Measurements from ENCODE around the gene UBR2. TPM values are rescaled to one million over a fixed set of nuclear protein-coding genes. Genes with fewer than 3 reads are reported as not detected.

Gene UBR2
- total RNA-seq, 1 experiment from 2014 or later = 17.5 TPM

GRCh38 chr6:42735976-42736375, 172.1 kb downstream of the UBR2 start:
- ChIA-PET POLR2A (ENCODE audit: low non-redundant PET) (no interaction called here), CTCF (interaction anchor here (1.0 kb wide), 1 partner anchor 10 kb away, joined by 3 read pairs; no protein-coding TSS in a partner anchor)

DNA sequence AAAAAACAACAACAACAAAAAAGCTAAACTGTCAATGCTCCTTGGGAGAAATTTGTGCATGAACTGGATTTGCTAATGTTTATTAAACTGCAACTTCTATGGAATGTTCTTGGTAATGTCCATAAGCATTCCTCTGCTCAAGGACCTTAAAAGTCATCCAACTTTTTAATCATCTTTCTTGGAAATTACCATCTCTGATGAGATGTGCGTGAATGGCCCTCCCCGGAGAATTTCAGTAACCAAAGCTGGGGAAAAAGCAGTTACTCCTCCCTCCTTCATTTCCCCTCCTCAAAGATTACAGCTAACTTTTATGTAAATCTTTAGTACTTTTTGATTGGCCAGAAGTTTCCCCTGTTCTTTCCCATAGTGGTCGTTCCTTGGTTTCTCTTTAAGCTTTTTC, 176.9 kb downstream of the UBR2 start:
- no peak overlapping the region for H3K4me3 ChIP-seq (ENCODE audit: low read depth, low read length, poor library complexity, severe bottlenecking)
- no peak for TF ChIP-seq EZH2 (IDR thresholded peaks at IDR 0.05; ENCODE audit: borderline replicate concordance, low read depth, low read length, poor library complexity, severe bottlenecking)
- TF ChIP-seq, protein P1, sequence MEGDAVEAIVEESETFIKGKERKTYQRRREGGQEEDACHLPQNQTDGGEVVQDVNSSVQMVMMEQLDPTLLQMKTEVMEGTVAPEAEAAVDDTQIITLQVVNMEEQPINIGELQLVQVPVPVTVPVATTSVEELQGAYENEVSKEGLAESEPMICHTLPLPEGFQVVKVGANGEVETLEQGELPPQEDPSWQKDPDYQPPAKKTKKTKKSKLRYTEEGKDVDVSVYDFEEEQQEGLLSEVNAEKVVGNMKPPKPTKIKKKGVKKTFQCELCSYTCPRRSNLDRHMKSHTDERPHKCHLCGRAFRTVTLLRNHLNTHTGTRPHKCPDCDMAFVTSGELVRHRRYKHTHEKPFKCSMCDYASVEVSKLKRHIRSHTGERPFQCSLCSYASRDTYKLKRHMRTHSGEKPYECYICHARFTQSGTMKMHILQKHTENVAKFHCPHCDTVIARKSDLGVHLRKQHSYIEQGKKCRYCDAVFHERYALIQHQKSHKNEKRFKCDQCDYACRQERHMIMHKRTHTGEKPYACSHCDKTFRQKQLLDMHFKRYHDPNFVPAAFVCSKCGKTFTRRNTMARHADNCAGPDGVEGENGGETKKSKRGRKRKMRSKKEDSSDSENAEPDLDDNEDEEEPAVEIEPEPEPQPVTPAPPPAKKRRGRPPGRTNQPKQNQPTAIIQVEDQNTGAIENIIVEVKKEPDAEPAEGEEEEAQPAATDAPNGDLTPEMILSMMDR (conservative IDR thresholded peaks at IDR 0.05; ENCODE audit: low read depth, low read length) = no peak
- peaks cover 46% of the 10 kb centered on the region for H3K4me1 ChIP-seq (ENCODE audit: insufficient read depth, low read length, poor library complexity, severe bottlenecking)
- ChIA-PET POLR2A (ENCODE audit: low non-redundant PET) (no interaction called here), CTCF (no interaction called here)
- H3K9me3 ChIP-seq (ENCODE audit: low read depth, low read length, poor library complexity, severe bottlenecking) = no peaks in the 10 kb centered on the region
- intact Hi-C loops (cut with micrococcal nuclease; ENCODE audit: unreplicated experiment) = no loop called here
- BruUV-seq (replicated peaks) = no TSS peak
- H3K27ac ChIP-seq (ENCODE audit: low read depth, low read length, poor library complexity, severe bottlenecking) = peak overlapping the region; percentile 38
- no peaks in the 10 kb centered on the region for H3K27me3 ChIP-seq (replicated peaks; ENCODE audit: insufficient read depth, low read depth, low read length, poor library complexity)
- no peak for DNase-seq (ENCODE audit: low spot score)
- H3K36me3 ChIP-seq (ENCODE audit: insufficient read depth, low read length, poor library complexity, severe bottlenecking) = no peaks in the 10 kb centered on the region

More at GRCh38 chr6:42735976-42736375, 172.1 kb downstream of the UBR2 start:
- intact Hi-C loops (cut with micrococcal nuclease; ENCODE audit: unreplicated experiment) = no loop called here
- Histone ChIP-seq H3K27ac (ENCODE audit: low read depth, low read length, poor library complexity, severe bottlenecking) (peak overlapping the region; percentile 40), H3K4me3 (ENCODE audit: low read depth, low read length, poor library complexity, severe bottlenecking) (no peak overlapping the region), H3K9me3 (ENCODE audit: low read depth, low read length, poor library complexity, severe bottlenecking) (no peaks in the 10 kb centered on the region), H3K36me3 (ENCODE audit: insufficient read depth, low read length, poor library complexity, severe bottlenecking) (no peaks in the 10 kb centered on the region), H3K4me1 (ENCODE audit: insufficient read depth, low read length, poor library complexity, severe bottlenecking) (peaks cover 17% of the 10 kb centered on the region), H3K27me3 (replicated peaks; ENCODE audit: insufficient read depth, low read depth, low read length, poor library complexity) (no peaks in the 10 kb centered on the region)
- BruUV-seq (replicated peaks) = no TSS peak
- TF ChIP-seq EZH2 (IDR thresholded peaks at IDR 0.05; ENCODE audit: borderline replicate concordance, low read depth, low read length, poor library complexity, severe bottlenecking) = no peak
- TF ChIP-seq, protein P1 (conservative IDR thresholded peaks at IDR 0.05; ENCODE audit: low read depth, low read length) = no peak
- peak; percentile 67 for DNase-seq (ENCODE audit: low spot score)

GRCh38 chr6:42742116-42742894, 178.5 kb downstream of the UBR2 start:
- ChIA-PET POLR2A (ENCODE audit: low non-redundant PET) (interaction anchor here (0.6 to 0.8 kb wide), 2 partner anchors 10 to 627 kb away, joined by 3 to 4 read pairs; partner anchors contain the start of gene ZNF318), CTCF (no interaction called here)
- no peaks in the 10 kb centered on the region for H3K9me3 ChIP-seq (ENCODE audit: low read depth, low read length, poor library complexity, severe bottlenecking)
- peaks cover 39% of the 10 kb centered on the region for H3K4me1 ChIP-seq (ENCODE audit: insufficient read depth, low read length, poor library complexity, severe bottlenecking)
- peak overlapping the region; percentile 6 for H3K4me3 ChIP-seq (ENCODE audit: low read depth, low read length, poor library complexity, severe bottlenecking)
- H3K36me3 ChIP-seq (ENCODE audit: insufficient read depth, low read length, poor library complexity, severe bottlenecking) = no peaks in the 10 kb centered on the region
- BruUV-seq (replicated peaks) = no TSS peak
- H3K27me3 ChIP-seq (replicated peaks; ENCODE audit: insufficient read depth, low read depth, low read length, poor library complexity) = no peaks in the 10 kb centered on the region
- TF ChIP-seq, protein P1 (conservative IDR thresholded peaks at IDR 0.05; ENCODE audit: low read depth, low read length) = no peak
- TF ChIP-seq EZH2 (IDR thresholded peaks at IDR 0.05; ENCODE audit: borderline replicate concordance, low read depth, low read length, poor library complexity, severe bottlenecking) = no peak
- H3K27ac ChIP-seq (ENCODE audit: low read depth, low read length, poor library complexity, severe bottlenecking) = peak overlapping the region; percentile 97
- intact Hi-C loops (cut with micrococcal nuclease; ENCODE audit: unreplicated experiment) = no loop called here
- DNase-seq (ENCODE audit: low spot score) = peak; percentile 93

Other genes starting within 250 kb of the UBR2 start
- 9.5 and 10.8 TPM in 2 replicates for gene TRERF1, start 112.1 kb upstream of the UBR2 start, total RNA-seq (2021)
- gene PRPH2, start 158.6 kb downstream of the UBR2 start, total RNA-seq (2021) = 0.41 and 0.46 TPM in 2 replicates
- 29.4 and 31.3 TPM in 2 replicates for gene TBCC, start 182.1 kb downstream of the UBR2 start, total RNA-seq (2021)
- 6.9 and 7.9 TPM in 2 replicates for gene BICRAL, start 218.0 kb downstream of the UBR2 start, total RNA-seq (2021)

Data from A673 (cell line).